NK-92 (cell line): ENCODE data around the gene ZNF469.

Experiments
- DNase-seq: peaks from one replicate; lab custom pipeline; 2025; ENCODE audit not compliant: unreplicated experiment; lab: John Stamatoyannopoulos, UW

The ZNF469 gene

GRCh38 chr16:88382491-88383400 is at the start of gene ZNF469:
TSS of gene ZNF469 (plus strand) at chr16:88382959. CDS start at chr16:88427471, 44,512 bp downstream.
- DNase-seq = no peak

GRCh38 chr16:88333848-88334777 is 48.6 kb upstream of the ZNF469 start:
- DNase-seq = no peak

GRCh38 chr16:88334778-88335720 is 47.7 kb upstream of the ZNF469 start:
- DNase-seq = no peak

GRCh38 chr16:88337021-88337420 is 45.7 kb upstream of the ZNF469 start:
- DNase-seq = no peak

DNA sequence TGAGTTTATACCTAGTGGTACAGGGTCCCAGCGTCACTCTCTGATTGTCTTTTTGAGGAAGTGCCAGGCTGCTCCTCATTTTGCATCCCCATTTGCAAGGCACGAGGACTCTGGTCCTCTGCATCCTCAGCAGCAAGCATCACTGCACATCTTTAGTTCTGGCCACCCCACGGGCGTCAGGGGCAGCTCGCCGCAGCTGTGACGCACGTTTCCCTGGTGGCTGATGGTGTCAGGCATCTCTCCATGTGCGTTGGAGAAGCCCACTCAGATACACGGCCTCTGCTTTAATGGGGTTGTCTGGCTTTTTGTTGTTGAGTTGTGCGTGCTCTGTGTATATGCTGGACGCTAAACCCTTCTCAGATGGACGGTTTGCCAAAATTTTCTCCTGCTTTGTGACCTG is 45.2 kb upstream of the ZNF469 start:
- DNase-seq = no peak

DNA sequence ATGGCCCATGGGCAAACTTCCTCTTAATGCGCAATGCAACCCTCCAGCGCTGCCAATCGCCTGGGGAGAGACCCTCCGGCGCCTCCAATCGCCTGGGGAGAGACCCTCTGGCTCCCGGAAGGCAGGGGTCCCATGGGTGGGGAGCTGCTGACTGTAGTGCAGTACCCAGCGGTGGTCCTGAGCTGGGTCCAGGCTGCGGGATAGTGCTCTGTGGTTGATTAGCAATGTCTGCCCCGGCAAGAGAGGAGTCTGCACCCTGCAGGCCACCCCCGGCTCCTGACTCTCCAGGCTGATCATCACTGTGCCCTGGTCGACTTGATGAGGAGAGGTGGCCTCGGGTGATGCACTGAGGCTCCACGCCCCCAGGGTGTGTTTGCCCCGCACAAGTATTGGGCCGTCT is 44.6 kb upstream of the ZNF469 start:
- no peak for DNase-seq

- no peak for DNase-seq
Observed at GRCh38 chr16:88338896-88339295, 43.9 kb upstream of the ZNF469 start.

DNA sequence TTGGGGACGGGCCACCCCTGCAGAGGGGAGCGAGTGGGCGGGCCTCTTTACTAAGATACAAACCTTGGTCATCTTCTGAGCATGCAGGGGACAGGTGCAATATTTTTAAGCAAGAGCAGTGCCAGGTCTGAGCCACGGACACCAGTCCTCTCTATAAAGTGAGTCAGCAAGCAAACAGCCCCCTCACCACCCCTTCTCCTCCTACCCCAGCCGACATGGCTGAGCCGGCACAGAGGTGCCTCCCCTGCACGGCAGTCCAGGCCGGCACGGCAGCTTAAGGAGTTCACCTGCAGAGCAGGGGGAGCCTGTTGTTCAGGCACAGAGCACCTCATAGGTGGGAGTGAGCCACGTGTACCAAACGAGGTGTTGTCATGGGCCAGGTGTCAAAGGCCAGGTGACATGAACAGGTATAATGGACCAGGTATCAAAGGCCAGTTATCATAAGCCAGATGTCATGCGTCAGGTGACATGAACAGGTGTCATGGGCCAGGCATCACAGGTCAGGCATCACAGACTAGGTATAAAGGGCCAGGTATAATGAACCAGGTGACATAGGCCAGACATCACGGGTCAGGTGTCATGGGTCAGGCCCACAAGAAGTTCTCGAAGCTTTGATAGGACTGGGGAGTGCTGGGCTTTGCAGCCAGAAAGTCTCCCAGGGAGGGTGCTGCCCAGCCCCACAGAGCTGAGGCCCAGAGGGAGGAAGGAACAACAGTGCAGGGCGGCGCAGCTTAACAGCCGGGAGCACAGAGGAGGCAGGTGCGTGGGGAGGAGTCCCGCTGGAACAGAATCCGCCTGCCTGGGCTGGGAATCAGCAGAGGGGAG is 42.6 kb upstream of the ZNF469 start:
- no peak for DNase-seq

GRCh38 chr16:88340755-88341150 is 42.0 kb upstream of the ZNF469 start:
- DNase-seq = no peak

DNA sequence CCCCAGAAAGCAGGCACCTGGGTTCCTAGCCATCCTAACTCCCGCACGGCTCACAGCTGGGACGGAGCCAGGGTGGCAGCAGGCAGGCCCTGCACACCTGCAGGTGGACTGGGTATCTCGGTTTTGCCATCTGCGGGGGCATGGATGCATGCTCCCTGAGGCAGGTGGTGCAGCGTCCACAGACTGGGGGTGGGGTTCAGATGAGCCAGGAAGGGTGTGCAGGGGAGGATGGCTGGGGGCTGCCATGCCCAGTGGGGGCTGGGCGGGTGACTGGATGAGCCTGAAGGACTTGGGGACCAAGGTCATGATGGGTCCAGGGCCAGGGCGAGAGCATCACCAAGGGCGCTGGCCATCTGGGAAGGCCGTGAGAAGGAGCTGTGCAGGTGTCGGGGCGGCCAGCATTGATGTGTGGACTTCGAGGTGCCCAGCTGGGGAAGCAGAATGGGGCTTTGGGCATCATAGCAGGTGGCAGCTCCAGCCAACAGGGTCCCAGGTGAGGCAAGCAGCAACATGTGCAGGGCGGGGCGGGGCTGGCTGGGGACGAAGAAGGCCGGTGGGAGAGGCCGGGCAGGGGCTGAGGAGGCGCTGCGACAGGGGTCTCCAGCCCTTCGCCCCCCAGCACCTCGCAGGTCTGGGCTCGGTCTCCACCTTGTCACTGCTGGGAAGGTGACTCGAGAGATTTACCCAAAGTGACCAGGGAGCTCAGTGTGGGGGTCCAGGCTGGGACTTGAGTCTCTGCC is 41.0 kb upstream of the ZNF469 start:
- DNase-seq = no peak

DNA sequence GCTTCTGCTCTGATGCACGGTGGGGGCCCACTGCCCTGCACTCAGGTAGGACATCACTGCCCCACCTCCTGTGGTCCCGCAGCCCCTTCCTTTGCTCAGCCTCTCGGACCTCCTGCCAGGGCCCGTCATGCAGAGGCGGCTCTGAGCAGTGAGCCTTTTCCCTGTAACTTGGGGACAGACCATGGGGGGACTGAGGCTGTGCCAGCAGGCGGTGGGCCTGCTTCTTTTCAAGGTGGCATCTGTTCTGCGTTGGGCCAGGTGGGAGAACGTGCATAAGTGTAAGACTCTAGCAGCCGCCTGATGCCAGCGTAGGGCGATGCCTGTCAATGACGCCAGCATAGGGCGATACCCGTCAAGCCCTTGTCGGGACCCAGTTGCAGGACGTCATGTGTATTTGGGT is 40.3 kb upstream of the ZNF469 start:
- no peak for DNase-seq

DNA sequence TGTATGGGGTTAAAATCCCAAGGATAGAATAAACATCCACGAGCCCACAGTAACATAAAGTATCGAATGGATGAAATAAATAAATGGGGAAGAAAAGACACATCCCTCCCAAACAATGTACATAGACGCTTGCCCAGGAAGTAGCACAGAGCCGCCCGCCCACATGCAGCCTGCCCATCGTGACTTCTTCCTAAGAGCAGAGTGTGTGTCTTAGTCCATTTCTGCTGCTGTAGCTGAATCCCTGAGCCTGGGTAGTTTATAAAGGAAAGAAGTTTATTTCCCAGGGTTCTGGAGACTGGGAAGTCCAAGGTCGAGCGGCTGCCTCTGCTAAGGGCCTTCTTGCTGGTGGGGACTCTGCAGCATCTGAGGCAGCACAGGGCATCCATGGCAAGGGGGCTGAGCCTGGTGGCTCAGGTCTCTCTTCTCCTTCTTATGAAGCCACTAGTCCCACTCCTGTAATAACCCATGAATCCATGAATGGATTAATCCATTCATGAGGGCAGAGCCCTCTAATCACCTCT is 39.4 kb upstream of the ZNF469 start:
- DNase-seq = no peak

DNA sequence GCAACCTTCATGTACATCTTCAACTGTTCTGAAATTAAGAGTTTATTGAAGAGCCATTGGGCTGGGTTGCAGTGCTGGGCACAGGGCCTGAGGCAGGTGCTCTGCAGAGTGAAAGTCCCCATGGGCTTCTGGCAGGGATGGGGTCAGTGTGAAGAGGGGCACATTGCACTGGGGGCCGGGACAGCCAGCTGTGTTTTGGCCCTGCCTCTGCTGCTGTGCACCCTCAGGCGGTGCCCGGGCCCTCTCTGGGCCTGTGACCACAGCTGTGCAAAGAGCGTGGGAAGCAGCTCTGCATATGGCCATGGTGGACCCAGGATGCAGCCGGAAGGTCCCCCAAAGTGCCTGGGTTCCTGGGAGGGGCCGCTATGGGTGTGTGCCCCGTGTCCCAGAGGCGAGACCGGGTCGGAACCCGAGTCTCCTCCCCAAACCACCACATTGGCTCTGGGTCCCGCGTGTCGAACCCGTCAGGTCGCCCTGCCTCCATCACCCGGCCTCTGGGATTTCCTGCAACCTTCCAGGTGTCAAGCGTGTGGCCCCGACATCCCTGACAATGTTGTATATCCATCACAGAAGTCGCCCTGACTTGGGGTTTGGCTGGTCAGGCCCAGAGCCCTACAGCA is 38.2 kb upstream of the ZNF469 start:
- DNase-seq = no peak

DNA sequence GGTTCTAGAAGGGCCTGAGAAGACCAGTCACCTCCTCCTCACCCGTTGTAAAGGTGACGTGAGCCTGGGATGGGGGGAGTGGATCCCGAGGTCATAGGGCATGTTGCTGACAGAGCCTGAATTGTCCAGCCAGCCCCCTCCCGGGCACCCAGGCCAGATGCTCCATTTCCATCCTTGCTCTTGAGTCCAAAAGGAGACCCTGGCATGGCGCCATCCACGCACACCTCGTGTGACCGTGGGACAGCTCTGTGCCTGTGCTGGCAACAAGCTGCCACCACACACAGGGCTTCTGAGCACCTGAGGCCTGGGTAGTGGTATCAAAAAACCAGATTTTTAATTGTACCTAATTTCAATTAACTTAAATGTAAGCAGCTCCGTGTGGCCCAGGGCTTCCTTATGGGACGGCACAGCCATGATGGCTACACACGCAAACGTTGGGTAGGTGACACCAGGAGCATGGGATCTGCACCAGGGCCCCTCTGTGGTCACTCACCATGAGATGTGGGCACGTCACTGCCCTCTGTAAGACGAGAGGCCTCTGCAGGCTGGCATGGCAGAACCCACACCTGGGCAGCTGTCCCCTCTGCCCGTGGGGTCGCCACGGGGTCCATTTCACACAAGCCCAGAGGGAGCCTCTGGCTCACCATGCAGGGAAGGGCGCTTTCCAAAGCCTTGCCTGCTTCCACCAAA is 37.6 kb upstream of the ZNF469 start:
- no peak for DNase-seq

GRCh38 chr16:88345721-88346560 is 36.8 kb upstream of the ZNF469 start:
- DNase-seq = no peak

DNA sequence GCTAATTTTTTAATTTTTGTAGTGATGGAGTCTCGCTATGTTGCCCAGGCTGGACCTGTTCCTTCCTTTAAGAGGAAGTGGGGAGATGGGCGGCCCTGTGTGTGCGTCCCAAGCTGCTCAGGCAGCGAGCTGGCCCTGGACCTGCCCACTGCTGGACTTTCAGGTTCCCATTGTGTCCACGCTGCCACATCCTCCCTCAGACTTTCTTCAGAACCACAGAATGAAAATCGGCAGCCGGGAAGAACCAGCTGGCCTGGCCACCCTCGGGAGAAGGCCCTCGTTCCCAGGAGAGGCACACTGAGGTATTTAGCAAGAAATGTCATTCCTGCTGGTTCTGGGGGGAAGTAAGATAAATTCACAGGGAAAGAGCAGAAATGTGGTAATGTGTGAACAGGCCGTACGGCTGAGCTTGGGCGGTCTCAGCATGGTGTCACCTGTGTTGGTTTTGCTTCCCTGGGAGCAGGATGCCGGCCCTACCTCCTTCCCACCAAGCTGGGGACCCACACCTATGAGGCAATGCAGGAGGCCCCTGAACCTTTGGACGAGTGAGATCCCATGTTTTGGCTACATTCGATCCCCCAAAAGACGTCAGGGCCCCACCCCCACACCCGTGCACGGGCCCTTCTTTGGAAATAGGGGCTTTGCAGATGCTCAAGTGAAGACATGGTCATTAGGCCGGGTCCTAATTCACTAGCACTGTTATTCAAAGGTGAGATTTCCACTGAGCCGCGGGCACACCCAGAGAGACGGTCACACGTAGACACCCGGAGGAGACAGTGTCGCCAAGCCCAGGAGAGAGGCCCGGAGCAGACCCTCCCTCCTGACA is 35.9 kb upstream of the ZNF469 start:
- DNase-seq = no peak
